ENCODE results near the gene BARHL2. TPM values are rescaled to one million over a fixed set of nuclear protein-coding genes. Genes with fewer than 3 reads are reported as not detected.

Gene BARHL2
- total RNA-seq, 2 donors from 2014 or later, result not detected

DNA sequence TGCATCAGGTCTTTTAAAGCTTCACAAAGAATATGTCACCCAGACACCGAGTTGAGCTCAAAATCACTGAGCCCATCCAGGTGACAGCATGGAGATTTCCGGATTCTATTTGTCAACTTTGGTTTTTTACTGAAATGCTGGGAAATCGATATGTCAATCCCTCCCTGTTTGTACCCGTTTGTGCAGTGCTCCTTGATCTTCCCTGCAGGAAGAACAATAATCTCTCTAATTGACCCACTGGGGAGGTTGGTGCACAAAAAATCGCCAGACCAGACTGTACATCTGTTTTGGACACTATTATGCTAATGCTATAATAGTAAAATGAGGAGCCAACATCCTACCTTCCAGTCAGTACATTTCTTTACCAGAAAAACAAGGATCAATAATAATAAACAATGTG, 1.8 kb downstream of the BARHL2 start:
- Histone ChIP-seq H3K27ac (no peak overlapping the region), H3K36me3 (replicated peaks in 1 of 2; ENCODE audit: insufficient read depth in 1 of 2, low read depth in 2 of 2) (no peaks in the 10 kb centered on the region), H3K4me1 (peaks cover 22% of the 10 kb centered on the region), H3K27me3 (peaks cover 0 to 60% of the 10 kb centered on the region in 2 donors), H3K4me3 (no peak overlapping the region), H3K9me3 (no peaks in the 10 kb centered on the region)
- ATAC-seq (no peak), DNase-seq (no peak)
- intact Hi-C loops (cut with DNase I), result no loop called here
- TF ChIP-seq CTCF (IDR thresholded peaks at IDR 0.05) (no peak), POLR2A (IDR thresholded peaks at IDR 0.05) (no peak)
- WGBS, 2 donors, result 3% methylated on average over 5 of the region's 5 CpGs

- Histone ChIP-seq H3K4me1 (peaks cover 22% of the 10 kb centered on the region), H3K9me3 (no peaks in the 10 kb centered on the region), H3K4me3 (no peak overlapping the region), H3K36me3 (replicated peaks in 1 of 2; ENCODE audit: insufficient read depth in 1 of 2, low read depth in 2 of 2) (no peaks in the 10 kb centered on the region), H3K27me3 (peaks cover 0 to 60% of the 10 kb centered on the region in 2 donors), H3K27ac (no peak overlapping the region)
- intact Hi-C loops (cut with DNase I), result no loop called here
- TF ChIP-seq POLR2A (IDR thresholded peaks at IDR 0.05), result no peak
- no peak for TF ChIP-seq CTCF (IDR thresholded peaks at IDR 0.05)
- 6 to 8% methylated on average over 14 of the region's 14 CpGs for whole genome bisulfite sequencing, 2 donors
- DNase-seq, result no peak
- no peak for ATAC-seq
Observed at GRCh38 chr1:90714521-90714951, 2.6 kb downstream of the BARHL2 start.

GRCh38 chr1:90713741-90714509, 3.2 kb downstream of the BARHL2 start:
- Histone ChIP-seq H3K36me3 (replicated peaks in 1 of 2; ENCODE audit: insufficient read depth in 1 of 2, low read depth in 2 of 2) (no peaks in the 10 kb centered on the region), H3K4me1 (peaks cover 22% of the 10 kb centered on the region), H3K27me3 (peaks cover 0 to 61% of the 10 kb centered on the region in 2 donors), H3K4me3 (no peak overlapping the region), H3K9me3 (no peaks in the 10 kb centered on the region), H3K27ac (no peak overlapping the region)
- intact Hi-C loops (cut with DNase I), result no loop called here
- ATAC-seq (no peak), DNase-seq (no peak)
- TF ChIP-seq CTCF (IDR thresholded peaks at IDR 0.05), result no peak
- TF ChIP-seq POLR2A (IDR thresholded peaks at IDR 0.05), result no peak
- WGBS, 2 donors, result 4 to 8% methylated on average over 14 to 15 of the region's 15 CpGs

DNA sequence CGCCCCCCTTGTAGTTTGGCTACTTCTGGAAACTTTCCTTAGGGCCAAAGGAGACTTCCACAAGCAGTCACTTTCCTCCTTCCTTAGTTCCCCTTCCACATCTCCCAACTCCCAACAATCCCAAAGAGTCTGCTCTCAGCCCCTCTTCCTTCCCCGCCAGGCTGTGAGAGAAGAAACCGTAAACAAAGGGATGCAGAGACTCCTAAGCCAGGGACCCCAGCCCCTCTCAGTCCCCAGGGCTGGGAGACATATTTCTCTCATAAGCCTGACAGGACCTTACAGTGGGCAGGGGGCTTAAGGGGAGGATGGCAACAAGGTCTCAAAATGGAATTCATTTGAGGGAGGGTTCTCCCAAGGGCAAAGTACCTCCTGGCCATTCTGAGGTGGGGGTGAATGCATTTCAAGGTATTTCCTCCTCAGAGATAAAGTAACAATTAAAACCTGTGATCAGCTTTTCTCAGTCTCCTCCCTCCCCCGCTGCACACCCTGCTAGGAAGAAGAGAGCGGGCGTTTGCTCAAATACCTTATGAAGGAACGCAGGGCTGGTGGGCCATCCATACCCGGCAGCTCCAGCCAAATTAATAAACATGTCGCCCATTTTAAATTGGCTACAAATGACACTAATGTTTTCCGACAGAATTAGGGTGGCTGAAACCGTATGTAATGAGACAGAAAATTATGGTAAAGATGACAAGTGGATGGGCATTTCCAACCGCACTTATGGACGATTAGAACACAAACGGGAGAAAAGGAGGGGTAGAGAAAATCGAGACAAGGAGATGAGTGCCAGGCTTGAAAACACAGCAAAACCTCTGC, 4.0 kb downstream of the BARHL2 start:
- Histone ChIP-seq H3K27ac (no peak overlapping the region), H3K36me3 (replicated peaks in 1 of 2; ENCODE audit: insufficient read depth in 1 of 2, low read depth in 2 of 2) (no peaks in the 10 kb centered on the region), H3K9me3 (no peaks in the 10 kb centered on the region), H3K27me3 (peaks cover 0 to 61% of the 10 kb centered on the region in 2 donors), H3K4me1 (peaks cover 15% of the 10 kb centered on the region), H3K4me3 (no peak overlapping the region)
- DNase-seq (no peak), ATAC-seq (no peak)
- no peak for TF ChIP-seq CTCF (IDR thresholded peaks at IDR 0.05)
- WGBS, 2 donors, result 8 to 11% methylated on average over 15 of the region's 15 CpGs
- intact Hi-C loops (cut with DNase I), result no loop called here
